Stimulated activated naive CD8-positive, alpha-beta T cell treated with anti-CD3 and anti-CD28 coated beads, Interleukin-15, Interleukin-2, amounts not matched to agents 100 U/mL and 50 U/mL, for 24 hours (primary cell): ENCODE measurements around the gene HPRT1.

Source experiments
- ATAC-seq: fragments of 150-1000 bp; cut with Tn5 transposase; one replicate; pipeline ENCODE4 v1.10.0; 2021
- DNase-seq: peaks from one replicate; pipeline ENCODE4 v3.0.0; 2021

Gene HPRT1

DNA sequence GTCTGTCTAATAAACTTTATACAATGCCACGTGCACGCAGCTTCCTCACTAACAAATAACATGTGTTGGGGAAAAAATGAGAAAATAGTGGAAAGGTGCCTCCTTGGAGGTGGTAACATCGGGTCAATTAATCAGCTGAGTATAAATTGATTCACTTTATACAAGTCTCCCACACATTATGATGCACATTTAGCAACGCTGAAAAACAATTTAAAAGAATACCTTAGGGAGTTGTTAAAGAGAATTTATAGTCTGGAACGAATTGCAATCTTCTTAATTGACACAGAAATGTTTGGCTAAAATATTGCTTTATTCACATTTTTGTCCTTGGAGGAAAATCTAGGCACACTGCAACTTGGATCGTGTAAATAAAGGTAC lies 84.2 kb downstream of the HPRT1 start:
- no peak for ATAC-seq
- no peak for DNase-seq

DNA sequence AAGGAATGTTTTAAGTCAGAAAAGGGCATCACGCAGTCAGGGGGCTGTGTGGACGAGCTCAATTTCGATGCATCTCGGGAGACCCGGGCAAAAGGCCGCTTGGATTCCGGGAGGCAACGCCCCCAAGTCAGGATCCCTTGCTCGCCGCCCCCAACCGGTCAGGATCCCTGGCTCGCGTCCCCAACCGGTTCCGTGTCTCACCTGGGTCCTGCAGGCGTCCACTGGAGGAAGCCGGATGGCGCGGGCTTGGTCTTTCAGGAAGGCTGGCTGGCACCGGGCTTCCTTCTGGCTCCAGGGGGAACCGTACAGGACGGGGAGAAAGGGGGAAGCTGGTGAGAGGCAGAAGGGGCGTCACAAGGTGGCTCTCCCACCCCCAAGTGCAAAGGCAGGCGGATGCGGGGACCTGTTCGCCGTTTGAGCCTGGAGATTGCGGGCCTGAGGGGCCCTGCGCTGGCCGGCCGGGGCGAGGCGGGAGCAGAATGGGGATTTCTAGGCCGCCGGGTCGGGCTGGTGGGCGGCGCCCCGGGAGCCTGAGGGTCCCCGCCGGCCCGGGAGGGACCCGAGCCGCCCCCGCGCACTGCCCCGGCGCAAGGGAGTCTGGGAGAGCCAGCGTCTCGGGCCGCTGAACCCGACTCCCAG lies 84.7 kb downstream of the HPRT1 start:
- ATAC-seq, result no peak
- DNase-seq, result no peak

DNA sequence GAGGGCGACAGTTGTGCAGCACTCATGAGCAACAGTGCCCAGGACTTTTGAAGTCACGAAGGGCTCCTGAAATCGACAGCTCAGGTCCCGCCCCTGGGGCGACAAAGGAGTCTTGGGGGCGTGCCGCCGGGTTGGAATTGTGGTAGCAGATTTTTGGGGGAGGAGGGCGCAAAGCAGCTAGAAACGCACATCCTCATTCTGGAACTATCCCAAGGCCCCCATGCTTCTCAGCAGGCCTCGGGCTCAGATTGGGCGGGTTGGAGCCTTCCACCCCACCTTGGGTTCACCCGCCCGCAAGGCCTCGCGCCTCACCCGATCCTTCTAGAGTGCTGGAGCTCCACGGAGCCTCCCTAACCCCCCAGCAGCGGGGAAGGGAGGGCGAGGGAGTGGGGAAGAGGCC lies 85.5 kb downstream of the HPRT1 start:
- ATAC-seq (no peak), DNase-seq (no peak)

DNA sequence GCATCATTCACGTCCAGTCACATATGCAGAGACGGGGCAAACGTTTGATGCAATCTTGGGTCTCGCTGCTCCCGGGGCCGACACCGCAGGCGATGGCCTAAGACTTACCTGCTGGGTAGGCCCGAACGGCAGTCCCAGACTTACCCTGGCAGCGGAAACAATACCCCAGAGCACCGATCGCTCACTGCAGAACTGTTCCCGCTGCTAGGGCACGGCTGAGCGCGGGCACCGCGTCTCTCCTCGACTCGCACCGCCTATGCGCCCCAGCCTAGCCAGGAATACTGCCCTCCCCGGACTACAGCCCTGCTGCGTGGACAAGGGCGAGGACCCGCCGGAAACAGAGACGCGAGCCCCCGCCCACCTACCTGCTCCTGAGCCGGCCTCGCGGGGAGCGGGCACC lies 86.2 kb downstream of the HPRT1 start:
- ATAC-seq (no peak), DNase-seq (no peak)

DNA sequence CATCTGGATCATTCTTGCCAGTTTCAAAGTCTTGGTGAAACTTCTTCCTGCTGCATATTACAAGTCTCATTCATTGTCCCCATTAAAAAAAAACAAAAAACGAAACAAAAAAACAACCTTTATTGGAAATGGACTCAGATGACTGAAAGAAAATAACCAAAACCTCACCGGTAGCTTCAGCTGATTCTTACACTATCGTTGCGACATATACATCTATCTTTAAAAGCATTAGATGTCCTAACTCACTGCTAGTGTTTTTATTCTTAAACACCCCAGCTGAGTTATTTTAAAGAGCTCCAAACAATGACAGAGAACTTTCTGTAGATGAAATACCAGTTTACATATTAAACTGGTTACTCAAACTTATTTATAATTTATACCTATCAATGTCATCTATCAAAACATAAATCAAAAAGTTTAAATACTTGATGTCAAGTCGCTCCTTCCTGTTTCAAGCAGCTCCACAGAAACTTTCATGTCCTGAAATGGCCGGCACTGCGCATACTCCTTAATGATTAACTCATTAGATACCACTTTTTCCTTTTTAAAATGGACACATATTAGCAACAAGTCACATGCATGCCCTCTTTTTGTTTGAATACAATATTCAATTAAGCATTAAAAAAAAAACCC lies 87.2 kb downstream of the HPRT1 start:
- ATAC-seq, result no peak
- no peak for DNase-seq

DNA sequence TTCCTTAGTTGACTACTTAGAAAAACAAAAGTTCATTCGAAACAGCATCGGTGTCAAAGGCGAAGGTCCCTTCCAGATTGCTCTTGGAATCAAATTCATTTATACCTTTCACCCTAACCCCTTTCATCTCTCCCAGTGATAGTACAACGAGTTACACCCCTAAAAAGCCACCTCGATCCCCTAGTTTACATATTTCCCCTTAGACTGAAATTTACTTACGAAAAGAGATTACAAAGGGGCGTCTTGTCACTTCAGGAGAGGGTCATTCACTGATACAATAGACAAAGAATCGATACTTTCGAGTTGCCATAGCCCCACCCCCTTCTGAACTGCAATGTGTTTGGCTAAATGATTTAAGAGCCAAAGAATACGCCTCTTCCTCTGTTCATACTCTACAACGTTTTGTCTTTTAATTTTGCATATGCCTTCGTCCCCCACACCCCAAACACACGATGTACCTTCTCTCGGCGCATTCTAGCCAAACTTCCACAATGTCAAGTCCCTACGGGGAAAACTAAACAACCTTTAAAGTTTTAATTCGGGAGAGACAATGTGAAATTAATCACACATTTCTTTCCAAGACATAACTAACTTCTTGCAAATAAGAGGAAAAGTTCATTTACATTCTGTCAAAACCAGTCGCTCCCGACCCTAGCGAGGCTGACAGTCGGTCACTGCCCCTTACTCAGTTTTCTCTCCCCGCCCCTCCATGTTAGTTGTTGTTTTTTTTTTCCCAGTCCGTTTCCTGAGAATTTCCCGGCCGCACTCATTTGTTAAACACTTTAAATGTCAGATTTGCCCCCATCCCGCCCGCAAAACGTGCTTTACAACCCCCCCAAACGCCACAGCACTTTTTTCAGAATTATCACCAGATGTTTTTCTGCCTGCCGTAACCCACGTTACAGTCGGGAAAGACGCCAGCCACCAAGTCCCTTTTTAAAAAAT lies 88.6 kb downstream of the HPRT1 start:
- ATAC-seq (no peak), DNase-seq (no peak)
